Measurements from ENCODE around the gene TMIE. TPM values are rescaled to one million over a fixed set of nuclear protein-coding genes. Genes with fewer than 3 reads are reported as not detected.
A peak's percentile ranks its signal among the peaks of the same experiment; 100 is the strongest.

The TMIE gene
- total RNA-seq = 0.17 TPM in 1 of 2 replicates, not detected in the other

GRCh38 chr3:46701181-46701939, at the start of gene TMIE:
TSS of gene TMIE (plus strand) at chr3:46701392. CDS start at chr3:46701488, 96 bp downstream.
- no peak for DNase-seq

GRCh38 chr3:46655271-46655670, 45.9 kb upstream of the TMIE start:
- no peak for DNase-seq

GRCh38 chr3:46656778-46657556, 44.2 kb upstream of the TMIE start:
- DNase-seq = no peak

- DNase-seq = no peak
Observed at GRCh38 chr3:46659285-46659684, 41.9 kb upstream of the TMIE start.

- no peak for DNase-seq
Observed at GRCh38 chr3:46660003-46660402, 41.2 kb upstream of the TMIE start.

- no peak for DNase-seq
Observed at GRCh38 chr3:46660543-46661523, 40.4 kb upstream of the TMIE start.

GRCh38 chr3:46661776-46662766, 39.1 kb upstream of the TMIE start:
- no peak for DNase-seq

GRCh38 chr3:46662771-46663551, 38.2 kb upstream of the TMIE start:
- DNase-seq = no peak

- peak; percentile 87 for DNase-seq
Observed at GRCh38 chr3:46663591-46664135, 37.5 kb upstream of the TMIE start.

- no peak for DNase-seq
Observed at GRCh38 chr3:46664188-46664970, 36.8 kb upstream of the TMIE start.

GRCh38 chr3:46664971-46665762, 36.0 kb upstream of the TMIE start:
- DNase-seq = no peak

- no peak for DNase-seq
Observed at GRCh38 chr3:46665763-46666452, 35.3 kb upstream of the TMIE start.

- DNase-seq = no peak
Observed at GRCh38 chr3:46666453-46666845, 34.7 kb upstream of the TMIE start.

- no peak for DNase-seq
Observed at GRCh38 chr3:46667061-46667621, 34.1 kb upstream of the TMIE start.

- DNase-seq = no peak
Observed at GRCh38 chr3:46667657-46668056, 33.5 kb upstream of the TMIE start.

GRCh38 chr3:46668116-46668515, 33.1 kb upstream of the TMIE start:
- no peak for DNase-seq

- DNase-seq = no peak
Observed at GRCh38 chr3:46668591-46668990, 32.6 kb upstream of the TMIE start.

Measured in dermis blood vessel endothelial cell (primary cell).